Ishikawa (cell line): ENCODE results near the gene SRPRB.

ENCODE experiments used
- CEBPB ChIP-seq: IDR thresholded peaks from 2 replicates; pipeline ENCODE4 v1.6.1; 2012
- CREB1 ChIP-seq: IDR thresholded peaks from 2 replicates; pipeline ENCODE4 v1.6.1; 2012; ENCODE audit warnings: low read depth
- EGR1 ChIP-seq: IDR thresholded peaks from 2 replicates; pipeline ENCODE4 v1.6.1; 2012
- EP300 ChIP-seq: IDR thresholded peaks from 2 replicates; pipeline ENCODE4 v1.6.1; 2012; ENCODE audit warnings: borderline replicate concordance
- FOXM1 ChIP-seq: IDR thresholded peaks from 2 replicates; pipeline ENCODE4 v1.6.1; 2012; ENCODE audit warnings: low read depth, borderline replicate concordance
- NFIC ChIP-seq: IDR thresholded peaks from 2 replicates; pipeline ENCODE4 v1.6.1; 2012
- RAD21 ChIP-seq: IDR thresholded peaks from 2 replicates; pipeline ENCODE4 v1.6.1; 2012; ENCODE audit warnings: low read depth
- TAF1 ChIP-seq: IDR thresholded peaks from 2 replicates; pipeline ENCODE4 v1.6.1; 2012; ENCODE audit warnings: low read depth, mild to moderate bottlenecking
- TCF12 ChIP-seq: IDR thresholded peaks from 2 replicates; pipeline ENCODE4 v1.6.1; 2012; ENCODE audit warnings: low read depth
- TEAD4 ChIP-seq: IDR thresholded peaks from 2 replicates; pipeline ENCODE4 v1.6.1; 2012
- YY1 ChIP-seq: IDR thresholded peaks from 2 replicates; pipeline ENCODE4 v1.6.1; 2012; ENCODE audit warnings: low read depth
- ZBTB7A ChIP-seq: IDR thresholded peaks from 2 replicates; pipeline ENCODE4 v1.6.1; 2012; ENCODE audit warnings: low read depth
- TF ChIP-seq, protein P1 (sequence below): IDR thresholded peaks from 2 replicates; pipeline ENCODE4 v1.6.1; 2012
- TF ChIP-seq, protein P2 (sequence below): IDR thresholded peaks from 2 replicates; pipeline ENCODE4 v1.6.1; 2012; ENCODE audit warnings: low read depth, mild to moderate bottlenecking
- TF ChIP-seq, protein P3 (sequence below): IDR thresholded peaks from 2 replicates; pipeline ENCODE4 v1.6.1; 2012

SRPRB gene

DNA sequence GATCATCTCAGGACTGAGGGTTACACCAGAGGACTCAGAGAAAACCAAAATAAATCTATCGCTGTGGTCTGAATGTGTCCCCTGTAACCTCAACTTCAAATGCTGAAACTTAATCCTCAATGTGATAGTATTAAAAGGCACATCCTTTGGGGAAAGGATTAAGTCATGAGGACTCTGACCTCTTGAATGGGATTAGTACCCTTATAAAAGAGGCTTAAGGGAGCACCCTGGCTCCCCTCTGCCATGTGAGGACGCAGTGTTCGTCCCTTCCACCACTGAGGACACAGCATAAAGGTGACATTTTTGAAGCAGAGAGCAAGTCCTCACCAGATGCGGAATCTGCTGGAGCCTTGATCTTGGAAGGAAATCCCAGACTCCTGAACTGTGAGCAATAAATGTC lies 39.5 kb downstream of the SRPRB start:
- no peak for TF ChIP-seq YY1
- TF ChIP-seq RAD21 = no peak
- TF ChIP-seq CEBPB = no peak
- TF ChIP-seq EP300 = no peak
- TF ChIP-seq TAF1 = no peak
- no peak for TF ChIP-seq TEAD4
- no peak for TF ChIP-seq ZBTB7A
- TF ChIP-seq CREB1 = no peak

DNA sequence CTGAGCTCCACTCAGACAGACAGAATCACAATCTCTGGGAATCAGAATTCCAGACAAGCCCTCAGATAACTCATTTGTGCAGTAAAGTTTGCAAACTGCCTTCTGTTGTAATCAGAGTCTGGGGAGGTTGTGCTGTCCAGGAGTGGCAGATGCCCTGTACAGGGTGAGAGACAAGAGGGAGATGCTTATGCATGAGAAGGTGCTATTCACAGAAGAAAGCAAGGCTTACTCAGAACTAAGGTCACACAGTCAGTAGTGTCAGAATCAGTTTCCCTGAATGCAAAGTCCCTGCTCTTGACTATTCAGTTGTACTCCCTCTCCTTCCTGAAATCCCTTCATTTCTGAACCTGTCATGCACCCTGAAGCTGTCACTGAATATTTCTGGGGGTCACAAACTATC lies 43.7 kb downstream of the SRPRB start:
- TF ChIP-seq, protein P1, sequence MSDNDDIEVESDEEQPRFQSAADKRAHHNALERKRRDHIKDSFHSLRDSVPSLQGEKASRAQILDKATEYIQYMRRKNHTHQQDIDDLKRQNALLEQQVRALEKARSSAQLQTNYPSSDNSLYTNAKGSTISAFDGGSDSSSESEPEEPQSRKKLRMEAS = no peak
- TF ChIP-seq, protein P2, sequence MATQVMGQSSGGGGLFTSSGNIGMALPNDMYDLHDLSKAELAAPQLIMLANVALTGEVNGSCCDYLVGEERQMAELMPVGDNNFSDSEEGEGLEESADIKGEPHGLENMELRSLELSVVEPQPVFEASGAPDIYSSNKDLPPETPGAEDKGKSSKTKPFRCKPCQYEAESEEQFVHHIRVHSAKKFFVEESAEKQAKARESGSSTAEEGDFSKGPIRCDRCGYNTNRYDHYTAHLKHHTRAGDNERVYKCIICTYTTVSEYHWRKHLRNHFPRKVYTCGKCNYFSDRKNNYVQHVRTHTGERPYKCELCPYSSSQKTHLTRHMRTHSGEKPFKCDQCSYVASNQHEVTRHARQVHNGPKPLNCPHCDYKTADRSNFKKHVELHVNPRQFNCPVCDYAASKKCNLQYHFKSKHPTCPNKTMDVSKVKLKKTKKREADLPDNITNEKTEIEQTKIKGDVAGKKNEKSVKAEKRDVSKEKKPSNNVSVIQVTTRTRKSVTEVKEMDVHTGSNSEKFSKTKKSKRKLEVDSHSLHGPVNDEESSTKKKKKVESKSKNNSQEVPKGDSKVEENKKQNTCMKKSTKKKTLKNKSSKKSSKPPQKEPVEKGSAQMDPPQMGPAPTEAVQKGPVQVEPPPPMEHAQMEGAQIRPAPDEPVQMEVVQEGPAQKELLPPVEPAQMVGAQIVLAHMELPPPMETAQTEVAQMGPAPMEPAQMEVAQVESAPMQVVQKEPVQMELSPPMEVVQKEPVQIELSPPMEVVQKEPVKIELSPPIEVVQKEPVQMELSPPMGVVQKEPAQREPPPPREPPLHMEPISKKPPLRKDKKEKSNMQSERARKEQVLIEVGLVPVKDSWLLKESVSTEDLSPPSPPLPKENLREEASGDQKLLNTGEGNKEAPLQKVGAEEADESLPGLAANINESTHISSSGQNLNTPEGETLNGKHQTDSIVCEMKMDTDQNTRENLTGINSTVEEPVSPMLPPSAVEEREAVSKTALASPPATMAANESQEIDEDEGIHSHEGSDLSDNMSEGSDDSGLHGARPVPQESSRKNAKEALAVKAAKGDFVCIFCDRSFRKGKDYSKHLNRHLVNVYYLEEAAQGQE = no peak

DNA sequence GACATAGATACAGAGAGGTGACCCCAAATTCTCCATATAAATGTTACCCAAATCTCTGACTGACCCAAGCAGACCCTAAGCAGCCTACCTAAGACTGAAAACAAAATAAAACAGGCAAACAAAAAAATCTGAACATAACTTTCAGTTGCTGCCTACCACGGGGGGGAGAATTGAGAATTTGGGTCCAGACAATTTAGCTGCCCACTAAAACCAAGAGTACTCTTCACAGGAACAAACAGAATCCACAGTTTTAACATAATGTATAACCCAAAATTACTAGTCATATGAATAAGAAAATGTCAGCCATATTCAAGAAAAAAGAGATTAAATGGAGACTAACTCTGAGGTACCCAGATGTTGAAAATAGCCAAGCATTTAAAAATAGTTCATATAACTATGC lies 44.4 kb downstream of the SRPRB start:
- TF ChIP-seq CEBPB (no peak), TAF1 (no peak), ZBTB7A (no peak), CREB1 (no peak), EP300 (no peak), YY1 (no peak), NFIC (no peak), RAD21 (no peak), TEAD4 (no peak)
- TF ChIP-seq, protein P3, sequence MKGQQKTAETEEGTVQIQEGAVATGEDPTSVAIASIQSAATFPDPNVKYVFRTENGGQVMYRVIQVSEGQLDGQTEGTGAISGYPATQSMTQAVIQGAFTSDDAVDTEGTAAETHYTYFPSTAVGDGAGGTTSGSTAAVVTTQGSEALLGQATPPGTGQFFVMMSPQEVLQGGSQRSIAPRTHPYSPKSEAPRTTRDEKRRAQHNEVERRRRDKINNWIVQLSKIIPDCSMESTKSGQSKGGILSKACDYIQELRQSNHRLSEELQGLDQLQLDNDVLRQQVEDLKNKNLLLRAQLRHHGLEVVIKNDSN = no peak
- TF ChIP-seq, protein P1 = no peak
- TF ChIP-seq, protein P2 = no peak

DNA sequence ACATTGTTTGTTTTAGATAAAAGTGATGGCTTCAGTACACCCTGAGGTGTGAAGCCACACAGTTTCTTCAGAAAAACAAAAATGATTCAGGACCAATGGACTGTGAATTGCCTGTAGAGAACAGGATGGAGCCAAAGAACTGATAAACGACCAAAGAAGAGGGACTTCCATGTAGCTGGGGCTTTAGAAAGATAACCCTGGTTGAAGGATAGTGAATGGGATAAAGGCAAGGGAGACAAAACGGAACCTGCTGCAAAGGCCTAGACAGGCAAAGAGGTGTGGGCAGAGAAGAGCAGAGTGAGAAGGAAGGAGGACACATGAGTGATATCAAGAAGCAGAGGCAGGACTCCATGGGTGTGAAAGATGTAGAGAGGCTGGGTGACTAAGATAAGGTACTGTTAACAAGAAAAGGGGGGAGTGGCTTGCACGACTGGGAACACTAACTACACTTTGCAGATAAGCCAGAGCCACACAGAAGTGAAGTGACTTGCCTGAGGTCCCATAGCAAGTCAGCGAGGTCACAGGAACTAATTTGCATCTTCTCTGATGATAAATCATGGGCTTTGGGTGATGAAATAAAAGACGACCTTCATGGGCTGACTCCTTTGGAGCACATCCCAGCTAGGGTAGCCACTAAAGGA lies 45.8 kb downstream of the SRPRB start:
- no peak for TF ChIP-seq ZBTB7A
- TF ChIP-seq, protein P3 = no peak
- TF ChIP-seq TAF1 = no peak
- TF ChIP-seq RAD21 = no peak
- no peak for TF ChIP-seq CREB1
- TF ChIP-seq TCF12 = no peak
- TF ChIP-seq, protein P2 = no peak
- TF ChIP-seq FOXM1 = no peak
- TF ChIP-seq EP300 = no peak
- TF ChIP-seq CEBPB = no peak
- no peak for TF ChIP-seq YY1
- TF ChIP-seq EGR1 = no peak
- TF ChIP-seq NFIC = no peak
- no peak for TF ChIP-seq TEAD4
- TF ChIP-seq, protein P1 = no peak

DNA sequence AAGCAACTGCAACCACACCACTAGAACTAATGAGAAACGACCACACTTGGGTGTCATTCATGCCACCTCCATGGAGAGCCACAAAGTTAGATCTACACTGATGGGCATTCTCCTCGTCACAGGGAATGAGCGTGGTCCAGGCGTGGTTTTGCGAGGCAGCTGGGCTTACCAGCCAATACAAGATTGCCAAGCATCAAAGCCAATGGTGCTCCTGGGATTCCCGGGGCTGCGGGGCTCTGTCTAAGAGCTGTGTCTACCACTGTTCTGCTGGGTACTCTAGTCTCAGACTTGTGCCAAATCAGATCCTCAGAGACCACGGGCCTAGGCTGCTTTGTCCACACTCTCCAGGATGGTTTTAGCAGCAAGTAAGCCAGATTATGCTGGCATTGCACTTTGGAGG lies 46.3 kb downstream of the SRPRB start:
- no peak for TF ChIP-seq RAD21
- no peak for TF ChIP-seq ZBTB7A
- TF ChIP-seq, protein P3 = no peak
- no peak for TF ChIP-seq TCF12
- no peak for TF ChIP-seq TEAD4
- no peak for TF ChIP-seq CREB1
- TF ChIP-seq, protein P2 = no peak
- TF ChIP-seq, protein P1 = no peak
- no peak for TF ChIP-seq YY1
- TF ChIP-seq FOXM1 = no peak
- TF ChIP-seq CEBPB = no peak
- TF ChIP-seq EP300 = no peak
- no peak for TF ChIP-seq TAF1
- TF ChIP-seq NFIC = no peak
- TF ChIP-seq EGR1 = no peak
